B cell (primary cell): ENCODE measurements around the gene SUN3. TPM values are rescaled to one million over a fixed set of nuclear protein-coding genes. Genes with fewer than 3 reads are reported as not detected.

ENCODE experiments used
- ATAC-seq: fragments of 200-7000 bp; cut with Tn5 transposase; one replicate; pipeline ENCODE4 v1.10.0; 2021; ENCODE audit warnings: low read depth, mild to moderate bottlenecking, moderate number of reproducible peaks, moderate library complexity
- CTCF ChIA-PET: fragments of 350-600 bp; sonication (Branson Sonifier 250); formaldehyde crosslinking; loops from one replicate; lab custom pipeline; 2021; ENCODE audit warnings: antibody characterized with exemption, inconsistent platforms; lab: Charles Lee
- POLR2A ChIA-PET: fragments of 350-600 bp; sonication (Branson Sonifier 250); formaldehyde crosslinking; loops from one replicate; lab custom pipeline; 2021; ENCODE audit warnings: antibody characterized with exemption; lab: Charles Lee
- DNase-seq: peaks from one replicate; pipeline ENCODE4 v3.0.0; 2013
- H2AFZ ChIP-seq: 2 replicates; pipeline ENCODE4 v1.6.1; 2012; ENCODE audit warnings: mild to moderate bottlenecking, low read depth, low read length; ENCODE audit not compliant: insufficient read depth, poor library complexity, severe bottlenecking
- H3K27ac ChIP-seq, 2 donors: 1 replicate in 1 of 2; 2 replicates in 1 of 2; pipeline ENCODE4 v1.5.1; 2012 to 2013; ENCODE audit warnings: low read length in 2 of 2, mild to moderate bottlenecking in 2 of 2, moderate library complexity in 1 of 2
- H3K27me3 ChIP-seq, 4 experiments: fragments of 200-600 bp in 1 of 4; sonication (generic) in 1 of 4; replicated peaks in 1 of 4; 1 replicate in 2 of 4; 2 replicates in 2 of 4; pipeline versions ENCODE4 v1.6.1 to v1.7.0; 2013 to 2016; ENCODE audit warnings: low read length in 3 of 4, mild to moderate bottlenecking in 2 of 4, mixed read lengths in 1 of 4, moderate library complexity in 1 of 4; ENCODE audit not compliant: insufficient read depth in 4 of 4, control insufficient read depth in 3 of 4; ENCODE audit errors: control extremely low read depth in 1 of 4
- H3K36me3 ChIP-seq, 2 experiments: replicated peaks in 1 of 2; 1 replicate in 1 of 2; 2 replicates in 1 of 2; pipeline versions ENCODE4 v1.6.1 to v1.7.1; 2013; ENCODE audit warnings: low read length in 1 of 2; ENCODE audit not compliant: insufficient read depth in 2 of 2, control insufficient read depth in 1 of 2; ENCODE audit errors: control extremely low read depth in 1 of 2, extremely low read depth in 1 of 2
- H3K4me1 ChIP-seq, 2 donors: fragments of 200-600 bp in 1 of 2; sonication (generic) in 1 of 2; 1 replicate in 1 of 2; 2 replicates in 1 of 2; pipeline versions ENCODE4 v1.5.1 to v1.6.1; 2013 to 2017; ENCODE audit warnings: low read length in 2 of 2; ENCODE audit not compliant: control insufficient read depth in 2 of 2, insufficient read depth in 2 of 2
- H3K4me2 ChIP-seq: replicated peaks from 2 replicates; pipeline ENCODE3; 2012; ENCODE audit warnings: mild to moderate bottlenecking, low read depth, low read length; ENCODE audit not compliant: poor library complexity, severe bottlenecking
- H3K4me3 ChIP-seq, 5 experiments: fragments of 200-600 bp in 1 of 5; sonication (generic) in 1 of 5; 1 replicate in 3 of 5; 2 replicates in 2 of 5; pipeline versions ENCODE4 v1.5.1 to v1.7.0; 2011 to 2016; ENCODE audit warnings: low read length in 4 of 5, mild to moderate bottlenecking in 4 of 5, low read depth in 2 of 5, control low read depth in 1 of 5, moderate library complexity in 1 of 5; ENCODE audit not compliant: insufficient read depth in 1 of 5; ENCODE audit errors: control extremely low read depth in 1 of 5, extremely low read depth in 1 of 5
- H3K79me2 ChIP-seq: fragments of 200-600 bp; sonication (generic); one replicate; pipeline ENCODE4 v1.6.0; 2016; ENCODE audit warnings: low read length; ENCODE audit not compliant: control insufficient read depth, insufficient read depth
- H3K9ac ChIP-seq: fragments of 200-600 bp; sonication (generic); 2 replicates; pipeline ENCODE4 v1.6.1; 2017; ENCODE audit warnings: mild to moderate bottlenecking, low read length, moderate library complexity
- H3K9me3 ChIP-seq, 3 donors: one replicate each; pipeline versions ENCODE4 v1.6.1 to v1.7.1; 2013; ENCODE audit warnings: low read length in 2 of 3; ENCODE audit not compliant: control insufficient read depth in 2 of 3, insufficient read depth in 1 of 3; ENCODE audit errors: control extremely low read depth in 1 of 3
- H4K20me1 ChIP-seq: 2 replicates; pipeline ENCODE4 v1.6.0; 2012; ENCODE audit warnings: mild to moderate bottlenecking, low read length; ENCODE audit not compliant: insufficient read depth, control insufficient read depth, poor library complexity, severe bottlenecking
- H3K27ac Mint-ChIP-seq: one replicate; pipeline ENCODE4 v1.8.0; 2021; ENCODE audit warnings: mixed read lengths
- H3K27me3 Mint-ChIP-seq: one replicate; pipeline ENCODE4 v1.8.0; 2021; ENCODE audit warnings: mixed read lengths
- H3K4me1 Mint-ChIP-seq: one replicate; pipeline ENCODE4 v1.8.0; 2021; ENCODE audit warnings: mixed read lengths
- H3K4me3 Mint-ChIP-seq: one replicate; pipeline ENCODE4 v1.8.0; 2021; ENCODE audit warnings: mixed read lengths
- H3K9me3 Mint-ChIP-seq: one replicate; pipeline ENCODE4 v1.8.0; 2022; ENCODE audit warnings: mixed read lengths; ENCODE audit not compliant: insufficient read depth
- CTCF ChIP-seq: fragments of 200-600 bp; IDR thresholded peaks from one replicate; pipeline ENCODE4 v1.8.0; 2022; ENCODE audit warnings: antibody characterized with exemption, mild to moderate bottlenecking
- EZH2 ChIP-seq: IDR thresholded peaks from 2 replicates; pipeline ENCODE4 v1.6.1; 2012; ENCODE audit warnings: borderline replicate concordance, low read depth, mild to moderate bottlenecking, moderate library complexity, low read length; ENCODE audit not compliant: insufficient read depth, poor library complexity, severe bottlenecking
- WGBS: methylation state at CpG from one replicate; pipeline ENCODE4 v1.1.5; 2013; ENCODE audit warnings: missing lambda C conversion rate; ENCODE audit not compliant: insufficient coverage; 5-methylcytosine and 5-hydroxymethylcytosine counted together
- intact Hi-C: fragments of 100-400 bp; cut with micrococcal nuclease; formaldehyde crosslinking; loops from one replicate; pipeline ENCODE4 v1.10.0; 2022
- polyA plus RNA-seq: library from polyadenylated mRNA; depleted of rRNA; stranded (reverse); fragments of >200 nt; gene quantifications from 2 replicates; pipeline ENCODE4 v1.2.3, GENCODE V29; 2012
- total RNA-seq, 2 donors: library from RNA; stranded (reverse); fragments of 120-200 nt in 1 of 2; gene quantifications; 1 replicate in 1 of 2; 2 replicates in 1 of 2; pipeline versions ENCODE4 v1.2.3 to v1.2.4, GENCODE V29; 2013 to 2022

The SUN3 gene
- total and polyA plus RNA-seq, 2 donors (not counting 1 experiment from before 2014, with no cell fraction given) = not detected

DNA sequence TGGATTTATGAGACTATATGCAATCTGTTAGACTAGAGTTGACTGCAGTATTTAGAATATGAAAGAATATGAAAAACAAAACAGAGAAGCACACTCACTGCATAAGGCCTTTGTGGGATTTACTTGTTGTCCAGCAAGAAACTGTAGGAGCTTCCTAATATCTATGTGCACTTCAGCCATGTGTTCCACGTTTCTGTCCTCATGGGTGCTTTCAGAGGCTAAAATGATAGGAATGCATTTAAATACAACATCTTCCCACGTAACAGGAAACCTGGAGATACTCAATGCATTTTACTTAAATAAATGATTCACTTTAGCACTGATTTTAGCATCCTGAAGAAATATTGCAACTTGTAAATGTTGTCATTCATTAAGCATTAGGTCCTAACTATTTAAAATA is 61.2 kb downstream of the SUN3 start:
- ATAC-seq (no peak), DNase-seq (no peak)
- Histone ChIP-seq H3K9me3 (no peaks in the 10 kb centered on the region), H3K4me1 (peaks cover 0 to 4% of the 10 kb centered on the region in 2 donors), H4K20me1 (peaks cover 8% of the 10 kb centered on the region), H3K27ac (no peak overlapping the region), H3K9ac (no peak overlapping the region), H3K27me3 (no peaks in the 10 kb centered on the region), H3K79me2 (peaks cover 3% of the 10 kb centered on the region), H2AFZ (no peak overlapping the region), H3K4me3 (no peak overlapping the region), H3K4me2 (no peak overlapping the region), H3K36me3 (peaks cover 4 to 77% of the 10 kb centered on the region in 2 experiments)
- Mint-ChIP-seq H3K4me1 (peaks cover 8% of the 10 kb centered on the region), H3K27me3 (no peaks in the 10 kb centered on the region), H3K9me3 (no peaks in the 10 kb centered on the region), H3K4me3 (no peak overlapping the region), H3K27ac (no peak overlapping the region)
- TF ChIP-seq EZH2 (no peak), CTCF (no peak)
- ChIA-PET CTCF (interaction anchor here (1.2 to 4.6 kb wide), 3 partner anchors 10 to 702 kb away, joined by 4 to 26 read pairs (median 10); no protein-coding TSS in a partner anchor), POLR2A (no interaction called here)
- intact Hi-C loops = no loop called here
- no CpG with 5 or more reads among the region's 2 CpGs for WGBS

DNA sequence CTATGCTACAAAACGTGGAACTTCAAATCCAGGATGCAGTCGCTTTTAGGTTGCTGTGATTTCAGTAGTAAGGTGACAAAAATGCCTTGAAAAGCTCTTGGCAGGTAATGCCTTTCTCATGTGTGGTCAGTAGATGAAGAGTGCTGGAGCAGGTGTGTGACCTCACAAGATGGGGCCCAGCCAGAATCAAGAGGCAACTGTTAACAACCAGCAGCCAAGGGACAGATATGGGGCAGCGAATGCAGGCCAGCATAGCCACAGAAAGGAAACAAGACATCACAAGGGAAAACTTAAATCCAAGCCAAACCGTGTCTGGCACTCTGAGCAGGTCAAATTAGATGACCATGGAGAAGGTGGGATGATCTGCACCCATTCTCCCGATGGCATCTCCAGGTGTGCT is 61.8 kb downstream of the SUN3 start:
- H3K27ac Mint-ChIP-seq = no peak overlapping the region
- ChIA-PET POLR2A (no interaction called here), CTCF (interaction anchor here (0.6 to 4.6 kb wide), 4 partner anchors 11 to 701 kb away, joined by 3 to 26 read pairs (median 7); no protein-coding TSS in a partner anchor)
- Histone ChIP-seq H2AFZ (no peak overlapping the region), H4K20me1 (peaks cover 8% of the 10 kb centered on the region), H3K9ac (no peak overlapping the region), H3K27me3 (no peaks in the 10 kb centered on the region), H3K36me3 (peaks cover 4 to 81% of the 10 kb centered on the region in 2 experiments), H3K27ac (no peak overlapping the region), H3K79me2 (peaks cover 3% of the 10 kb centered on the region), H3K4me1 (peaks cover 0 to 4% of the 10 kb centered on the region in 2 donors), H3K4me3 (no peak overlapping the region), H3K9me3 (no peaks in the 10 kb centered on the region), H3K4me2 (no peak overlapping the region)
- H3K4me1 Mint-ChIP-seq = peaks cover 8% of the 10 kb centered on the region
- intact Hi-C loops = no loop called here
- TF ChIP-seq EZH2 = no peak
- TF ChIP-seq CTCF = no peak
- no peaks in the 10 kb centered on the region for H3K27me3 Mint-ChIP-seq
- no peak for DNase-seq
- no peak overlapping the region for H3K4me3 Mint-ChIP-seq
- 100% methylated on average over 4 of the region's 5 CpGs for WGBS
- H3K9me3 Mint-ChIP-seq = no peaks in the 10 kb centered on the region
- ATAC-seq = no peak
